ENCODE data around the gene KIF26A.

Gene KIF26A

DNA sequence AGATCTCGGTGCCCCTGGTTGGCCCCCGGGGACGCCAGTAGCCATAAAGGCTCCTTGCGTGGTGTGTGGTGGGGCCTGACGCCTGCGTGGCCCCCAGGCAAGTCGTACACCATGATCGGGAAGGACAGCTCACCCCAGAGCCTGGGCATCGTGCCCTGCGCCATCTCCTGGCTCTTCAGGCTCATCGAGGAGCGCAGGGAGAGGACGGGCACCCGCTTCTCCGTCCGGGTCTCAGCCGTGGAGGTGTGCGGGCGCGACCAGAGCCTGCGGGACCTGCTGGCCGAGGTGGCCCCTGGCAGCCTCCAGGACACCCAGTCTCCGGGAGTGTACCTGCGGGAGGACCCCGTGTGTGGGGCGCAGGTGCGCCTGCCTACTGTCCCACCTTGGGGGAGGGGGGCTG, 34.5 kb downstream of the KIF26A start:
- H3K27ac ChIP-seq (ENCODE audit: low read length), result no peak overlapping the region
- H3K27me3 ChIP-seq (replicated peaks; ENCODE audit: insufficient read depth, low read length), result peaks cover 8% of the 10 kb centered on the region; the same call in 1 of the 2 replicates
- no peak overlapping the region for H3K4me3 ChIP-seq (ENCODE audit: low read length)
- no peaks in the 10 kb centered on the region for H4K20me1 ChIP-seq (ENCODE audit: insufficient read depth, low read length)
- H3K9me2 ChIP-seq (replicated peaks; ENCODE audit: insufficient read depth, low read length), result no peaks in the 10 kb centered on the region
- no peak overlapping the region for H2AFZ ChIP-seq (ENCODE audit: low read length)
- no peaks in the 10 kb centered on the region for H3K79me2 ChIP-seq (ENCODE audit: low read length)
- no peaks in the 10 kb centered on the region for H3K4me1 ChIP-seq (ENCODE audit: low read length)
- TF ChIP-seq EZH2phosphoT487 (IDR thresholded peaks at IDR 0.05; ENCODE audit: low read length), result no peak
- TF ChIP-seq, protein P1, sequence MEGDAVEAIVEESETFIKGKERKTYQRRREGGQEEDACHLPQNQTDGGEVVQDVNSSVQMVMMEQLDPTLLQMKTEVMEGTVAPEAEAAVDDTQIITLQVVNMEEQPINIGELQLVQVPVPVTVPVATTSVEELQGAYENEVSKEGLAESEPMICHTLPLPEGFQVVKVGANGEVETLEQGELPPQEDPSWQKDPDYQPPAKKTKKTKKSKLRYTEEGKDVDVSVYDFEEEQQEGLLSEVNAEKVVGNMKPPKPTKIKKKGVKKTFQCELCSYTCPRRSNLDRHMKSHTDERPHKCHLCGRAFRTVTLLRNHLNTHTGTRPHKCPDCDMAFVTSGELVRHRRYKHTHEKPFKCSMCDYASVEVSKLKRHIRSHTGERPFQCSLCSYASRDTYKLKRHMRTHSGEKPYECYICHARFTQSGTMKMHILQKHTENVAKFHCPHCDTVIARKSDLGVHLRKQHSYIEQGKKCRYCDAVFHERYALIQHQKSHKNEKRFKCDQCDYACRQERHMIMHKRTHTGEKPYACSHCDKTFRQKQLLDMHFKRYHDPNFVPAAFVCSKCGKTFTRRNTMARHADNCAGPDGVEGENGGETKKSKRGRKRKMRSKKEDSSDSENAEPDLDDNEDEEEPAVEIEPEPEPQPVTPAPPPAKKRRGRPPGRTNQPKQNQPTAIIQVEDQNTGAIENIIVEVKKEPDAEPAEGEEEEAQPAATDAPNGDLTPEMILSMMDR (IDR thresholded peaks at IDR 0.05; ENCODE audit: low read length), result no peak
- TF ChIP-seq EZH2 (optimal IDR thresholded peaks at IDR 0.05; ENCODE audit: low read depth, low read length), result no peak
- H3K4me2 ChIP-seq (ENCODE audit: low read depth, low read length), result no peak overlapping the region
- H3K36me3 ChIP-seq (replicated peaks; ENCODE audit: insufficient read depth, low read length), result no peaks in the 10 kb centered on the region
- no peak overlapping the region for H3K9ac ChIP-seq (ENCODE audit: low read length)
- no peaks in the 10 kb centered on the region for H3K9me3 ChIP-seq (replicated peaks; ENCODE audit: insufficient read depth, low read length)
- H3F3A ChIP-seq (ENCODE audit: insufficient read depth, low read length), result no peaks in the 10 kb centered on the region
- DNase-seq, result no peak

DNA sequence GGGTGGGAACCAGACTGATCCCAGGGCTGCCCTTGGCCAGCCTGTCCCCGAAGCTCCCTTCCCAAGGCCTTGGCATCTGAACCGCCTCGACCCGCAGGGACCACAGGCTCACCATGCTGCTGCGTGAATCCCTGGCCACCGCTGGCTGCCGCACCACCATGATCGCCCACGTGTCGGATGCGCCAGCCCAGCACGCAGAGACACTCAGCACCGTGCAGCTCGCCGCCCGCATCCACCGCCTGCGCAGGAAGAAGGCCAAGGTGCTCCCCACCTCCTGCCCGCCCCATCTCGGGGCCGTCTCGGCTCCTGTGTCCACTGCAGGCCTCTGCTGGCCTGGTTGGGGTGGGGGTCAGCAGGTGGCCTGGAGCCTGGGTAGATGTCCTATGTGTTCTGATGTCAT, 35.7 kb downstream of the KIF26A start:
- no peaks in the 10 kb centered on the region for H3K4me1 ChIP-seq (ENCODE audit: low read length)
- no peak for DNase-seq
- no peaks in the 10 kb centered on the region for H3F3A ChIP-seq (ENCODE audit: insufficient read depth, low read length)
- no peaks in the 10 kb centered on the region for H3K36me3 ChIP-seq (replicated peaks; ENCODE audit: insufficient read depth, low read length)
- no peak overlapping the region for H3K27ac ChIP-seq (ENCODE audit: low read length)
- H3K4me3 ChIP-seq (ENCODE audit: low read length), result no peak overlapping the region
- peaks cover 8% of the 10 kb centered on the region; the same call in 1 of the 2 replicates for H3K27me3 ChIP-seq (replicated peaks; ENCODE audit: insufficient read depth, low read length)
- no peak overlapping the region for H2AFZ ChIP-seq (ENCODE audit: low read length)
- TF ChIP-seq EZH2 (optimal IDR thresholded peaks at IDR 0.05; ENCODE audit: low read depth, low read length) (no peak), EZH2phosphoT487 (IDR thresholded peaks at IDR 0.05; ENCODE audit: low read length) (no peak)
- TF ChIP-seq, protein P1 (IDR thresholded peaks at IDR 0.05; ENCODE audit: low read length), result no peak
- H3K9ac ChIP-seq (ENCODE audit: low read length), result no peak overlapping the region
- H3K9me2 ChIP-seq (replicated peaks; ENCODE audit: insufficient read depth, low read length), result no peaks in the 10 kb centered on the region
- H4K20me1 ChIP-seq (ENCODE audit: insufficient read depth, low read length), result no peaks in the 10 kb centered on the region
- H3K4me2 ChIP-seq (ENCODE audit: low read depth, low read length), result no peak overlapping the region
- no peaks in the 10 kb centered on the region for H3K9me3 ChIP-seq (replicated peaks; ENCODE audit: insufficient read depth, low read length)
- no peaks in the 10 kb centered on the region for H3K79me2 ChIP-seq (ENCODE audit: low read length)

DNA sequence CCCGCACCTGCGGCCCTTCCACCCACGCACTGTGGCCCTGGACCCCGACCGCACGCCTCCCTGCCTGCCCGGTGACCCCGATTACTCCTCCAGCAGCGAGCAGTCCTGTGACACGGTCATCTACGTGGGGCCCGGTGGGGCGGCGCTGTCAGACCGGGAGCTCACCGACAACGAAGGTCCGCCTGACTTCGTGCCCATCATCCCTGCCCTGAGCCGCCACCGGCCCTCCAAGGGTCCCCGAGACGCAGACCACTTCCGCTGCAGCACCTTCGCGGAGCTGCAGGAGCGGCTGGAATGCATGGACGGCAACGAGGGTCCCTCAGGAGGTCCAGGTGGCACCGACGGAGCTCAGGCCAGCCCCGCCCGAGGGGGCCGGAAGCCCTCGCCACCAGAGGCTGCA, 36.7 kb downstream of the KIF26A start:
- Histone ChIP-seq H3K27me3 (replicated peaks; ENCODE audit: insufficient read depth, low read length) (no peaks in the 10 kb centered on the region; the same call in 1 of the 2 replicates), H3K27ac (ENCODE audit: low read length) (no peak overlapping the region), H3K36me3 (replicated peaks; ENCODE audit: insufficient read depth, low read length) (no peaks in the 10 kb centered on the region), H3K9me3 (replicated peaks; ENCODE audit: insufficient read depth, low read length) (no peaks in the 10 kb centered on the region), H2AFZ (ENCODE audit: low read length) (no peak overlapping the region), H4K20me1 (ENCODE audit: insufficient read depth, low read length) (no peaks in the 10 kb centered on the region), H3K9ac (ENCODE audit: low read length) (no peak overlapping the region), H3K79me2 (ENCODE audit: low read length) (no peaks in the 10 kb centered on the region), H3K4me1 (ENCODE audit: low read length) (no peaks in the 10 kb centered on the region), H3K4me3 (ENCODE audit: low read length) (no peak overlapping the region), H3K9me2 (replicated peaks; ENCODE audit: insufficient read depth, low read length) (no peaks in the 10 kb centered on the region), H3K4me2 (ENCODE audit: low read depth, low read length) (no peak overlapping the region), H3F3A (ENCODE audit: insufficient read depth, low read length) (no peaks in the 10 kb centered on the region)
- no peak for DNase-seq
- TF ChIP-seq, protein P1 (IDR thresholded peaks at IDR 0.05; ENCODE audit: low read length), result no peak
- TF ChIP-seq EZH2phosphoT487 (IDR thresholded peaks at IDR 0.05; ENCODE audit: low read length), result no peak
- no peak for TF ChIP-seq EZH2 (optimal IDR thresholded peaks at IDR 0.05; ENCODE audit: low read depth, low read length)
